ENCODE data around the gene CLMN.

- TF ChIP-seq, protein P1, sequence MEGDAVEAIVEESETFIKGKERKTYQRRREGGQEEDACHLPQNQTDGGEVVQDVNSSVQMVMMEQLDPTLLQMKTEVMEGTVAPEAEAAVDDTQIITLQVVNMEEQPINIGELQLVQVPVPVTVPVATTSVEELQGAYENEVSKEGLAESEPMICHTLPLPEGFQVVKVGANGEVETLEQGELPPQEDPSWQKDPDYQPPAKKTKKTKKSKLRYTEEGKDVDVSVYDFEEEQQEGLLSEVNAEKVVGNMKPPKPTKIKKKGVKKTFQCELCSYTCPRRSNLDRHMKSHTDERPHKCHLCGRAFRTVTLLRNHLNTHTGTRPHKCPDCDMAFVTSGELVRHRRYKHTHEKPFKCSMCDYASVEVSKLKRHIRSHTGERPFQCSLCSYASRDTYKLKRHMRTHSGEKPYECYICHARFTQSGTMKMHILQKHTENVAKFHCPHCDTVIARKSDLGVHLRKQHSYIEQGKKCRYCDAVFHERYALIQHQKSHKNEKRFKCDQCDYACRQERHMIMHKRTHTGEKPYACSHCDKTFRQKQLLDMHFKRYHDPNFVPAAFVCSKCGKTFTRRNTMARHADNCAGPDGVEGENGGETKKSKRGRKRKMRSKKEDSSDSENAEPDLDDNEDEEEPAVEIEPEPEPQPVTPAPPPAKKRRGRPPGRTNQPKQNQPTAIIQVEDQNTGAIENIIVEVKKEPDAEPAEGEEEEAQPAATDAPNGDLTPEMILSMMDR (IDR thresholded peaks at IDR 0.05; ENCODE audit: extremely low read depth in 1 of 2, insufficient read depth in 1 of 2, low read depth in 1 of 2, low read length in 2 of 2), result no peak
- TF ChIP-seq EZH2 (IDR thresholded peaks at IDR 0.05; ENCODE audit: borderline replicate concordance, low read depth, low read length, severe bottlenecking) (no peak), POLR2AphosphoS5 (IDR thresholded peaks at IDR 0.05; ENCODE audit: insufficient read depth, low read depth, low read length) (no peak)
These were observed 52.4 kb downstream of the CLMN start for GRCh38 chr14:95267306-95267705.
